GM23248 (cell line): Measurements from ENCODE around the gene NAA80. TPM values are rescaled to one million over a fixed set of nuclear protein-coding genes. Genes with fewer than 3 reads are reported as not detected.

Experiments used
- DNase-seq: peaks from one replicate; pipeline ENCODE4 v3.0.0-alpha.2; 2015
- H2AFZ ChIP-seq: fragments of 200-600 bp; sonication (generic); 2 replicates; pipeline ENCODE4 v1.6.1; 2016; ENCODE audit warnings: antibody characterized with exemption
- H3F3A ChIP-seq: fragments of 200-600 bp; sonication (generic); 2 replicates; pipeline ENCODE4 v1.6.1; 2016; ENCODE audit warnings: mild to moderate bottlenecking, antibody characterized with exemption, mixed run types; ENCODE audit not compliant: insufficient read depth
- H3K27ac ChIP-seq: fragments of 200-600 bp; sonication (generic); 2 replicates; pipeline ENCODE4 v1.5.1; 2016; ENCODE audit warnings: mild to moderate bottlenecking
- H3K27me3 ChIP-seq: fragments of 200-600 bp; sonication (generic); replicated peaks from 2 replicates; pipeline ENCODE4 v1.6.1; 2016; ENCODE audit warnings: mild to moderate bottlenecking; ENCODE audit not compliant: insufficient read depth
- H3K36me3 ChIP-seq: fragments of 200-600 bp; sonication (generic); 2 replicates; pipeline ENCODE4 v1.6.1; 2016; ENCODE audit warnings: low read depth, mild to moderate bottlenecking
- H3K4me1 ChIP-seq: fragments of 200-600 bp; sonication (generic); 2 replicates; pipeline ENCODE4 v1.6.1; 2016; ENCODE audit warnings: mild to moderate bottlenecking; ENCODE audit not compliant: insufficient read depth
- H3K4me2 ChIP-seq: fragments of 200-600 bp; sonication (generic); one replicate; pipeline ENCODE4 v1.6.1; 2016; ENCODE audit warnings: mild to moderate bottlenecking; ENCODE audit not compliant: unreplicated experiment
- H3K4me3 ChIP-seq: fragments of 200-600 bp; sonication (generic); 2 replicates; pipeline ENCODE4 v1.5.1; 2016; ENCODE audit warnings: mild to moderate bottlenecking
- H3K79me2 ChIP-seq: fragments of 200-600 bp; sonication (generic); 2 replicates; pipeline ENCODE4 v1.6.1; 2016; ENCODE audit warnings: mild to moderate bottlenecking; ENCODE audit not compliant: insufficient read depth
- H3K9ac ChIP-seq: fragments of 200-600 bp; sonication (generic); 2 replicates; pipeline ENCODE4 v1.6.1; 2016; ENCODE audit warnings: mild to moderate bottlenecking
- H3K9me2 ChIP-seq: fragments of 200-600 bp; sonication (generic); 2 replicates; pipeline ENCODE4 v1.6.1; 2016; ENCODE audit warnings: mixed run types, mild to moderate bottlenecking, moderate library complexity; ENCODE audit not compliant: insufficient read depth
- H3K9me3 ChIP-seq: fragments of 200-600 bp; sonication (generic); one replicate; pipeline ENCODE4 v1.6.1; 2017; ENCODE audit warnings: low read depth
- H4K20me1 ChIP-seq: fragments of 200-600 bp; sonication (generic); 2 replicates; pipeline ENCODE4 v1.6.0; 2016; ENCODE audit not compliant: insufficient read depth
- EZH2 ChIP-seq: fragments of 200-600 bp; sonication (generic); IDR thresholded peaks from 2 replicates; pipeline ENCODE4 v1.6.1; 2018; ENCODE audit warnings: antibody characterized with exemption, mild to moderate bottlenecking; ENCODE audit not compliant: insufficient read depth, poor library complexity, severe bottlenecking
- EZH2phosphoT487 ChIP-seq: fragments of 200-600 bp; sonication (generic); IDR thresholded peaks from 2 replicates; pipeline ENCODE4 v1.6.1; 2018; ENCODE audit warnings: antibody characterized with exemption, moderate library complexity, mild to moderate bottlenecking, low read depth; ENCODE audit not compliant: insufficient read depth
- WGBS, 2 experiments: methylation state at CpG; one replicate each; pipeline ENCODE4 v1.1.6; 2015 to 2017; ENCODE audit warnings: low lambda C conversion rate in 2 of 2, low coverage in 1 of 2; ENCODE audit errors: missing lambda C conversion rate in 2 of 2; 5-methylcytosine and 5-hydroxymethylcytosine counted together
- in situ Hi-C: fragments of 300-500 bp; cut with MboI; formaldehyde crosslinking; loops from 2 replicates; pipeline ENCODE4 v1.15.0; 2020
- polyA plus RNA-seq: library from polyadenylated mRNA; unstranded; fragments of >200 nt; fragmentation: Nextera tagmentation; extraction: Ambion mirVana; gene quantifications from 2 replicates; pipeline ENCODE4 v1.2.1, GENCODE V29; 2016
- total RNA-seq: library from RNA; depleted of rRNA; stranded (reverse); fragments of >200 nt; shearing (Covaris generic); gene quantifications from 2 replicates; pipeline ENCODE4 v1.2.3, GENCODE V29; 2014; rRNA removed

The NAA80 gene
- total RNA-seq (7.8 and 10.2 TPM in 2 replicates), polyA plus RNA-seq (10.8 and 11.1 TPM in 2 replicates)

GRCh38 chr3:50298836-50299637 lies at the start of gene NAA80, which contains the start of gene HYAL3:
TSS of gene NAA80 (minus strand) at chr3:50299405. CDS start at chr3:50297463, 1,942 bp downstream.
TSS of gene HYAL3 (minus strand) at chr3:50299405. CDS start at chr3:50295602, 3,803 bp downstream.
- Histone ChIP-seq H3K27ac (peak within 1 kb of the TSS; percentile 89), H3K9me2 (no peaks in the 10 kb centered on the region), H3K27me3 (no peaks in the 10 kb centered on the region), H2AFZ (peak within 1 kb of the TSS; percentile 94), H3F3A (peaks cover 11% of the 10 kb centered on the region), H3K9me3 (no peaks in the 10 kb centered on the region), H3K4me1 (peaks cover 11% of the 10 kb centered on the region), H3K36me3 (no peaks in the 10 kb centered on the region), H3K4me3 (peak within 1 kb of the TSS; percentile 90), H3K9ac (peak within 1 kb of the TSS; percentile 93), H4K20me1 (no peaks in the 10 kb centered on the region), H3K79me2 (no peaks in the 10 kb centered on the region), H3K4me2 (peak within 1 kb of the TSS; percentile 94)
- DNase-seq = peak; percentile 100
- in situ Hi-C loops = no loop called here
- WGBS, 2 experiments = 1% methylated on average over 50 to 51 of the region's 61 CpGs
- TF ChIP-seq EZH2phosphoT487 (no peak), EZH2 (no peak)

GRCh38 chr3:50347187-50347813 lies 48.1 kb upstream of the NAA80 start:
- Histone ChIP-seq H3K4me1 (peaks cover 20% of the 10 kb centered on the region), H3K79me2 (peaks cover 29% of the 10 kb centered on the region), H3K4me2 (no peak overlapping the region), H3K36me3 (no peaks in the 10 kb centered on the region), H4K20me1 (no peaks in the 10 kb centered on the region), H3K9ac (no peak overlapping the region), H3K9me3 (no peaks in the 10 kb centered on the region), H2AFZ (no peak overlapping the region), H3K4me3 (no peak overlapping the region), H3K27me3 (no peaks in the 10 kb centered on the region), H3F3A (0 out of 2 replicates have a peak, but pooled peaks cover 6% of the 10 kb centered on the region), H3K27ac (peak overlapping the region; percentile 49; the same call in 1 of the 2 replicates), H3K9me2 (no peaks in the 10 kb centered on the region)
- no peak for TF ChIP-seq EZH2
- TF ChIP-seq EZH2phosphoT487 = no peak
- DNase-seq = peak; percentile 83
- WGBS, 2 experiments = 25 to 26% methylated on average over 14 of the region's 14 CpGs
- in situ Hi-C loops = loop anchor here (10.0 kb wide), 1 partner anchor 188 kb away; no protein-coding TSS in a partner anchor

- H4K20me1 ChIP-seq = no peaks in the 10 kb centered on the region
- 0 out of 2 replicates have a peak, but pooled peaks cover 6% of the 10 kb centered on the region for H3F3A ChIP-seq
- TF ChIP-seq EZH2 (no peak), EZH2phosphoT487 (no peak)
- H3K4me3 ChIP-seq = peak within 1 kb of the TSS; percentile 76
- H3K27me3 ChIP-seq = no peaks in the 10 kb centered on the region
- no peaks in the 10 kb centered on the region for H3K36me3 ChIP-seq
- H3K9ac ChIP-seq = peak within 1 kb of the TSS; percentile 55; the same call in 1 of the 2 replicates
- H3K4me2 ChIP-seq = peak within 1 kb of the TSS; percentile 100
- H3K9me2 ChIP-seq = no peaks in the 10 kb centered on the region
- H3K79me2 ChIP-seq = peaks cover 16% of the 10 kb centered on the region
- in situ Hi-C loops = loop anchor here (10.0 kb wide), 1 partner anchor 189 kb away; no protein-coding TSS in a partner anchor
- H3K4me1 ChIP-seq = peaks cover 11% of the 10 kb centered on the region; the same call in 1 of the 2 replicates
- no peaks in the 10 kb centered on the region for H3K9me3 ChIP-seq
- WGBS, 2 experiments = 8% methylated on average over 39 to 45 of the region's 45 CpGs
- H2AFZ ChIP-seq = peak within 1 kb of the TSS; percentile 83
- DNase-seq = peak; percentile 81
- no peak within 1 kb of the TSS for H3K27ac ChIP-seq
Measured at GRCh38 chr3:50345586-50346234, 46.5 kb upstream of the NAA80 start, which contains the start of gene ZMYND10. TSS of gene ZMYND10 (minus strand) at chr3:50345732. CDS start at chr3:50345579, 153 bp downstream.

- H3K4me2 ChIP-seq = peak overlapping the region; percentile 100
- no peaks in the 10 kb centered on the region for H3K9me3 ChIP-seq
- peak overlapping the region; percentile 83 for H2AFZ ChIP-seq
- no peak overlapping the region for H3K27ac ChIP-seq
- DNase-seq = no peak
- 0 out of 2 replicates have a peak, but pooled peaks cover 8% of the 10 kb centered on the region for H3F3A ChIP-seq
- peak overlapping the region; percentile 55; the same call in 1 of the 2 replicates for H3K9ac ChIP-seq
- TF ChIP-seq EZH2 (no peak), EZH2phosphoT487 (no peak)
- 65 to 72% methylated on average over 8 of the region's 8 CpGs for WGBS, 2 experiments
- no peaks in the 10 kb centered on the region for H4K20me1 ChIP-seq
- in situ Hi-C loops = loop anchor here (10.0 kb wide), 1 partner anchor 190 kb away; no protein-coding TSS in a partner anchor
- H3K36me3 ChIP-seq = no peaks in the 10 kb centered on the region
- H3K79me2 ChIP-seq = peaks cover 15% of the 10 kb centered on the region
- peak overlapping the region; percentile 76 for H3K4me3 ChIP-seq
- H3K9me2 ChIP-seq = no peaks in the 10 kb centered on the region
- no peaks in the 10 kb centered on the region for H3K27me3 ChIP-seq
- H3K4me1 ChIP-seq = peaks cover 11% of the 10 kb centered on the region; the same call in 1 of the 2 replicates
Measured at GRCh38 chr3:50345008-50345407, 45.8 kb upstream of the NAA80 start.
